Smooth muscle cell (in vitro differentiated cells): ENCODE data around the gene OGA. TPM values are rescaled to one million over a fixed set of nuclear protein-coding genes. Genes with fewer than 3 reads are reported as not detected.

Experiments used
- DNase-seq: peaks from one replicate; lab custom pipeline; 2025; ENCODE audit not compliant: unreplicated experiment; lab: John Stamatoyannopoulos, UW
- H2AFZ ChIP-seq: fragments of 200-600 bp; sonication (generic); 2 replicates; pipeline ENCODE4 v1.6.0; 2016; ENCODE audit warnings: antibody characterized with exemption, low read depth, mild to moderate bottlenecking
- H3F3A ChIP-seq: fragments of 200-600 bp; sonication (generic); 2 replicates; pipeline ENCODE4 v1.6.0; 2017; ENCODE audit warnings: antibody characterized with exemption, low read depth
- H3K27ac ChIP-seq: fragments of 200-600 bp; sonication (generic); 2 replicates; pipeline ENCODE4 v1.5.1; 2016; ENCODE audit warnings: low read depth, mild to moderate bottlenecking
- H3K27me3 ChIP-seq: fragments of 200-600 bp; sonication (generic); 2 replicates; pipeline ENCODE4 v1.6.1; 2016; ENCODE audit warnings: low read depth, mild to moderate bottlenecking
- H3K36me3 ChIP-seq: fragments of 200-600 bp; sonication (generic); 2 replicates; pipeline ENCODE4 v1.5.1; 2016; ENCODE audit warnings: low read depth
- H3K4me1 ChIP-seq: fragments of 200-600 bp; sonication (generic); 2 replicates; pipeline ENCODE4 v1.5.1; 2016; ENCODE audit warnings: low read depth
- H3K4me2 ChIP-seq: fragments of 200-600 bp; sonication (generic); 2 replicates; pipeline ENCODE4 v1.6.0; 2016; ENCODE audit warnings: mild to moderate bottlenecking
- H3K4me3 ChIP-seq: fragments of 200-600 bp; sonication (generic); 2 replicates; pipeline ENCODE4 v1.5.1; 2016; ENCODE audit warnings: mild to moderate bottlenecking
- H3K79me2 ChIP-seq: fragments of 200-600 bp; sonication (generic); 2 replicates; pipeline ENCODE4 v1.6.0; 2016; ENCODE audit warnings: low read depth, mild to moderate bottlenecking
- H3K9ac ChIP-seq: fragments of 200-600 bp; sonication (generic); 2 replicates; pipeline ENCODE4 v1.6.0; 2016; ENCODE audit warnings: low read depth
- H3K9me3 ChIP-seq: fragments of 200-600 bp; sonication (generic); replicated peaks from 2 replicates; pipeline ENCODE4 v1.5.1; 2016; ENCODE audit warnings: low read depth
- H4K20me1 ChIP-seq: fragments of 200-600 bp; sonication (generic); 2 replicates; pipeline ENCODE4 v1.6.0; 2016; ENCODE audit warnings: low read depth
- CTCF ChIP-seq: fragments of 200-600 bp; sonication (generic); IDR thresholded peaks from 2 replicates; pipeline ENCODE4 v1.5.1; 2017; ENCODE audit warnings: borderline replicate concordance, mild to moderate bottlenecking, antibody characterized with exemption; ENCODE audit not compliant: insufficient read depth, poor library complexity, severe bottlenecking
- WGBS: methylation state at CpG from one replicate; pipeline ENCODE4 v1.1.7; 2016; ENCODE audit warnings: low lambda C conversion rate; 5-methylcytosine and 5-hydroxymethylcytosine counted together
- polyA plus RNA-seq: library from polyadenylated mRNA; unstranded; fragments of >200 nt; fragmentation: Nextera tagmentation; extraction: Ambion mirVana; gene quantifications from 2 replicates; pipeline ENCODE4 v1.2.1, GENCODE V29; 2016
- total RNA-seq: library from RNA; depleted of rRNA; stranded (reverse); fragments of >200 nt; gene quantifications from 2 replicates; pipeline ENCODE4 v1.2.3, GENCODE V29; 2014

The OGA gene
- total and polyA plus RNA-seq, 2 experiments from 2014 or later: 54.8 to 98.6 TPM

- no peaks in the 10 kb centered on the region for H3K36me3 ChIP-seq
- no peak for TF ChIP-seq CTCF
- H3K9ac ChIP-seq: no peak overlapping the region
- H3K4me3 ChIP-seq: no peak overlapping the region
- H4K20me1 ChIP-seq: no peaks in the 10 kb centered on the region
- peaks cover 54% of the 10 kb centered on the region for H3K27me3 ChIP-seq
- H2AFZ ChIP-seq: no peak overlapping the region
- no peak overlapping the region for H3K27ac ChIP-seq
- H3K79me2 ChIP-seq: no peaks in the 10 kb centered on the region
- no peak for DNase-seq
- H3K4me1 ChIP-seq: peaks cover 13% of the 10 kb centered on the region
- no peaks in the 10 kb centered on the region for H3K9me3 ChIP-seq
- no peaks in the 10 kb centered on the region for H3F3A ChIP-seq
- no peak overlapping the region for H3K4me2 ChIP-seq
- 74% methylated on average over 14 of the region's 14 CpGs for WGBS
Observed at GRCh38 chr10:101767966-101768790, 50.1 kb downstream of the OGA start.

GRCh38 chr10:101767600-101767945 is 50.7 kb downstream of the OGA start:
- peaks cover 48% of the 10 kb centered on the region for H3K27me3 ChIP-seq

GRCh38 chr10:101766753-101767599 is 51.3 kb downstream of the OGA start:
- H3K27me3 ChIP-seq: peaks cover 42% of the 10 kb centered on the region
- peaks cover 6% of the 10 kb centered on the region for H3K4me1 ChIP-seq
- 91% methylated on average over 12 of the region's 12 CpGs for WGBS
- H4K20me1 ChIP-seq: no peaks in the 10 kb centered on the region
- H3F3A ChIP-seq: no peaks in the 10 kb centered on the region
- H2AFZ ChIP-seq: no peak overlapping the region
- H3K79me2 ChIP-seq: no peaks in the 10 kb centered on the region
- H3K4me3 ChIP-seq: no peak overlapping the region
- H3K27ac ChIP-seq: no peak overlapping the region
- no peak overlapping the region for H3K4me2 ChIP-seq
- no peaks in the 10 kb centered on the region for H3K36me3 ChIP-seq
- no peak overlapping the region for H3K9ac ChIP-seq
- no peaks in the 10 kb centered on the region for H3K9me3 ChIP-seq
- no peak for TF ChIP-seq CTCF
- no peak for DNase-seq

More at GRCh38 chr10:101767600-101767945, 50.7 kb downstream of the OGA start:
- H3K36me3 ChIP-seq: no peaks in the 10 kb centered on the region
- no peaks in the 10 kb centered on the region for H3K79me2 ChIP-seq
- WGBS: 52% methylated on average over 6 of the region's 6 CpGs
- no peak for DNase-seq
- peaks cover 7% of the 10 kb centered on the region for H3K4me1 ChIP-seq
- H3K4me3 ChIP-seq: no peak overlapping the region
- no peaks in the 10 kb centered on the region for H3K9me3 ChIP-seq
- no peaks in the 10 kb centered on the region for H3F3A ChIP-seq
- H4K20me1 ChIP-seq: no peaks in the 10 kb centered on the region
- H2AFZ ChIP-seq: no peak overlapping the region
- H3K27ac ChIP-seq: no peak overlapping the region
- H3K9ac ChIP-seq: no peak overlapping the region
- TF ChIP-seq CTCF: no peak
- H3K4me2 ChIP-seq: no peak overlapping the region
